HG03575 (cell line): ENCODE results near the gene EPHA8.

ENCODE experiments used
- ATAC-seq: cut with Tn5 transposase; IDR thresholded peaks from one replicate; pipeline ENCODE4 v1.9.1; 2021; ENCODE audit not compliant: unreplicated experiment, insufficient number of reproducible peaks, low FRiP score; ENCODE audit errors: extremely low read depth

Gene EPHA8

DNA sequence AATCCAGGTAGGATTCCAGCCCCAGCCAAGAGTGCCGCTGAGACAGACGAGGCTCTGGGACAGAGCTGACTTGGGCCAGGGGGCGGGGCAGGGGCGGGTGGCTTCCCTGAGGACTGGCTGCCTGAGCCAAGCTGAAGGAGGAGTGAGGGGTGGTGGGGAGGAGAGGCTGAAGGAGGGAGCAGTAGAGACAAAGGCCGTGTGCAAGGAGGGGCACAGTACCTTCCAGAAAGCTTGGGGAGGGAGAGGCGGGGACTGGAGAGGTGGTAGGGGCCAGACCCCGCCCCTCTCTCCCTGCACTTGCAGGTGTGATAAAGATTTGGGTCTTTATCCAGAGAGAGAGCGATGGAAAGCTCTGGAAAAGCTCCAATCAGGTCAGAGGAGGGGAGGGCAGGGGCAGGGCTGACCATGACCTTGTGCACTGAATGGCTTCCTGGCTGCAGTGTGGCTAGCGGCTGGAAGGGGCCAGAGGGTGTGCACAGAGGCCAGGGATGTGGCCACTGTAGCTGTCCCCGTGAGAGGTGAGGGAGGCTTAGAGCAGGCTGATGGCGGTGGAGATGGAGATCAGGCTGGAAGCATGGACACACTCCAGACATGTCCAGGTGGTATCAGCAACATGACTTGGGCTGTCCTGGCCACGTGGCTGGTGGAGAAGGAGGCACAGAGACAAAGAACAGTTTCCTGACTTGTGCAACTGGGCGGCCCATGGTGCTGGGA, 6.7 kb upstream of the EPHA8 start:
- ATAC-seq = no peak

GRCh38 chr1:22557341-22557950, 5.8 kb upstream of the EPHA8 start:
- no peak for ATAC-seq

DNA sequence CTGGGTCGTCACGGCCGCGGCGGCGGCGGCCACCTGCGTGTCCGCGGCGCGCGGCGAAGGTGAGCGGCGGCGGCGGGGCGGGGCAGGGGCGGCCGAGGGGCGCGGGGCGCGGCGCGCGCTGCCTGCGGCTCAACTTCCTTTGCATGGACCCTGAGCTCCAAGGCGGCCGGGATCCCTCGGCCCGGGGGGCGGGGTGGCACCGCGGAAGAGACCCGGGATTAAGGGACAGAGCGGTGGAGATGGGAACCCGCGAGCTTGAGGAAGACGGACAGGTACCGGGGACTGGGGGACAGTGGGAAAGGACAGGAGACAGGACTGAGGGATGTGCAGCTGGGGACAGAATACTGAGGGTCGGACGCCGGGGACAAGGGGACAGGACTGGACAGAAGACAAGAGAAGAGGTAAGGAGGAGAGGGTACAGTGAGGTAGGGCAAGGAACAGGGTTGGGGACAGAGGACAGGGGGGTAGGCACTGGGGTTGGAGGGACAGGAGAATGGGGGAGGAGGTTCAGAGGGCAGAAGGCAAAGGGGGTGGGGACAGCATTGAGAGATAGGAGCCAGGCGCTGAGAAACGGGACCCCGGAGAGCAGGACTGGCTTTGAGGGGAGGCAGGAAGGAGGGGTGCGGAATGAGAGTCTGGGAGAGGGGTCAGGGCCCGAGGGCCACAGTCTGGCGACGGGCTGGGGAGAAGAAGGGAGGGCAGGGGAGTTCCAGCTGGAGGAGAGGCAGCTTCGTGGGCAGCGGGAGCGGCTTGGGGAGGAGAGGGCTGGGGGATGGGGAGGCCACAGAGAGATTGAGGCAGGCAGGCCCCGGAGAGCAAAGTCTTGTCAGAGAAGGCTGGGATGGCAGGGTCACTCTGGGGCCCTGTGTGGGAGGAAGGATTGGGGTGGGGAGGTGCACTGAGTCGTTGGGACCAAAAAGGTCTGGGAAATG, 648 bp downstream of the EPHA8 start:
- ATAC-seq = no peak

DNA sequence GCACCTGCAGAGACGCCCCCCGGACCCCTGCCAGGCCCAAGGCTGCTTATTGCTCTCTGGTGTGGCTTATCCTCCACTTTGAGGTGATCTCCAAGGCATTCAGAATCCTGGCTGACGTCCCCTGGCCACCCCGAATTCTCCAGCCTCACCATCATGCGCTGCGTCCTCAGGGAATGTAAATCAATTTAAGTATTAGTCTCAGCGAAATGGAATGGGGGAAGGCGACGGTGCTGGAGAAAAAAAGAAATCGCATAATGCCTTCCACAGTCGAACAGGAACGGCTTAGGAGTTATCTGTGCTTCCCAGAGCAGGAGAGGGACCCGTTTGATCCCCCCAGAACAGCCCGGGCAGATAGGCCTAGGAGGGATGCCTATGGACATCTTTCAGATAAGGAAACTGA, 2.9 kb downstream of the EPHA8 start:
- no peak for ATAC-seq

- ATAC-seq = no peak
These were observed 3.9 kb downstream of the EPHA8 start for GRCh38 chr1:22567197-22567596.

DNA sequence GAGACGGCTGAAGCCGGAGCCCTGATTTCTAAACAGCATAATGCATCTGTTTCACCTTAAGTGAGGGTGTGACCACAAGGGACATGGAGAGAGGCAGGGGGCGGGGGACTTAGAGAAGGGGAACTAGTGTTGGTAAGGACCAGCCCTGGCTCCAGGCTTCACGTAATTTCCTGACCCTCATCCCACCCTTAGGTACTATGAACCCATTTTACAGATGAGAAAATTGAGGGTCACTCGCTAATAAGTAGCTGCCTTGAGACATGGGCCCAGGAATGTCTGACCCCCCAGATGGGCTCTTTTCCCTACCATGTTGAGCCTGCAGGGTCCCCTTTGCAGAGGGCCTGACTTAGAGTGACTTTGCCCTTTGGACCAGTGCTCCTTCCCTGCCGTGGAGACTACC, 4.7 kb downstream of the EPHA8 start:
- no peak for ATAC-seq

- ATAC-seq = no peak
These were observed 6.0 kb downstream of the EPHA8 start for GRCh38 chr1:22569269-22569668.

GRCh38 chr1:22570140-22570909, 7.0 kb downstream of the EPHA8 start:
- no peak for ATAC-seq

GRCh38 chr1:22572818-22573217, 9.5 kb downstream of the EPHA8 start:
- ATAC-seq = no peak

GRCh38 chr1:22573237-22573636, 9.9 kb downstream of the EPHA8 start:
- ATAC-seq = no peak

DNA sequence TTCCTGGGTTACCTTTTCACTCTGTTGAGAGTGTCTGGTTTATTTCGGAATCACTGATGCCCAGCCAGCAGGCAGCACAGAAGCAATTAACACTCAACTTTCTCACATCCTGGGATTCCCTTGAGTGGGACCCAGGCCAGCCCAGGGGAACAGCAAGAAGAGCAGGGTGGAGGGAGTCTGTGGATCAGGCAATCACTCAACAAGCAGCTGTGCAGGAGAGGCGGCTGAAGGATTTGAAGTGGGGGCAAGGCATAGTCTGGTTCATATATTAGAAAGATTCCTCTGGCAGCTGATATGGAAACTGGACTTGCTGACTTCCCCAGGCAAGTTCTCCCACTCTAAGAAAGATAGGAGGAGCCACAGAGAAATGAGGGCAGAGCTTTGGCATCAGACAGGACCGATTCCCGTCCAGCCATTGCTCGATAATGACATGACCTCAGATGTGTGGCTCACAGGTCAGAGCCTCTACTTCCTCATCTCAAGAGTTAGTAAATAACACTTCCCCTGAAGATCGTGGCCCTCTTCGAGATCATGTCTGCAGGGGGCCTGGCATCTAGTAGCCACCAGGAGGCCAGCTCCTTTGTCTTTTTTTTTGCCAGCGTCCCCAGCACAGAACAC, 12.4 kb downstream of the EPHA8 start:
- no peak for ATAC-seq

- no peak for ATAC-seq
These were observed 12.9 kb downstream of the EPHA8 start for GRCh38 chr1:22576150-22576544.

- ATAC-seq = no peak
These were observed 13.3 kb downstream of the EPHA8 start for GRCh38 chr1:22576617-22577016.

GRCh38 chr1:22578732-22579361, 15.6 kb downstream of the EPHA8 start:
- ATAC-seq = no peak

GRCh38 chr1:22579541-22580155, 16.4 kb downstream of the EPHA8 start:
- ATAC-seq = no peak

DNA sequence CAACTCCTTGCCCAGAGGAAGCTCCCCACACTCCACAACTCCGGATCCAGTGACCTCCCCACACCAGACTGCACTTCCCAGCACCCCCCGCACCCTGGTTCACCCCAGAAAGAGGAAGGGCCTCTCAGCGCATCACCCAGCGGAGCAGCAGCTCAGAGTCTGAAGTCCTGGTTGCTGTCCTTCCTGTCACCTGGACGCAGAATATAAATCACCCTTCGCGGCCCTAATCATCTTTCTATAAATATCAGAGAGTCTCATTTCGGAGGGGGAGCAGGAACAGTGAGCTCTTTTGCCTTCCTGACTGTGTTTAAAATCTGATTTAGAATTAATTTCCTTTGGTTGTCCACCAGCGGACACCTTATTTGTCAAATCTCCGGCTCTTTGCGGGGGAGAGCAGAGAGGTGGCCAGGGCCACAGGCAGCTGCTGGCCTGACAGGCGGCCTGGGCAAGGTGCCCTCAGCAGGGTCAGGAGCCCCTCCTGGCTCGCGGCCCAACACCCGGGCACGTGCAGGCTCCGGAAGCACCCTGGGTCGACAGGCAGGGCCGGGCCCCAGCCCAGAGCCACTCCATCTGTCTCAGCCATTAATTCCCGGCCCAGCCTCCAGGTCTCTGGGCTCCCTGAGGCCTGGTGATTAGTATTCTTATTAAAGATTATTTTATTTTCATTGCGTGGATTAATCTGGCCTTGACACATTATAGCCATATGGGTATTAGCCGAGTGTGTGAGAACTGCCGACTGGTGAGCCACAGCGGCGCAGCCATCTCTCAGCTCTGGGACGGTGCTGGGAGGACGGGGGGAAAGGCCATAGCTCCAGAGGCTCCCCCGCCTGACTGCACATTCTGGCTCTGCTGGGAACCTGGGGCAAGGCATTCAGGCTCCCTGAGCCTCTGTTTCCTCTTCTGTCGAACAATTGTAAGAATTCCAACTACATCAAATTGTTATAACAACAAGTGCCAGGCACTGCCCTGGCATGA, 19.7 kb downstream of the EPHA8 start:
- ATAC-seq = no peak

GRCh38 chr1:22584001-22584562, 20.8 kb downstream of the EPHA8 start:
- no peak for ATAC-seq
